HEK293 (cell line): ENCODE measurements around the gene SLK.

Source experiments
- CTCF ChIA-PET: fragments of 350-600 bp; formaldehyde crosslinking; extraction: SDS; loops from one replicate; lab custom pipeline; 2021; ENCODE audit warnings: antibody characterized with exemption; lab: Yijun Ruan, JAX
- POLR2A ChIA-PET: fragments of 300-600 bp; formaldehyde crosslinking; extraction: SDS; loops from one replicate; lab custom pipeline; 2020; ENCODE audit warnings: antibody characterized with exemption, inconsistent platforms; lab: Yijun Ruan, JAX
- H3K27ac ChIP-seq: fragments of 200-500 bp; sonication (Bioruptor generic); 2 replicates; pipeline ENCODE4 v1.5.1; 2014; ENCODE audit warnings: low read depth, low read length, control low read depth, inconsistent platforms; ENCODE audit errors: extremely low read depth
- H3K36me3 ChIP-seq, 2 experiments: fragments of 200-500 bp in 1 of 2; sonication (Bioruptor generic) in 1 of 2; 1 replicate in 1 of 2; 2 replicates in 1 of 2; pipeline ENCODE4 v1.5.1; 2014 to 2017; ENCODE audit warnings: inconsistent platforms in 2 of 2, low read length in 2 of 2; ENCODE audit not compliant: control insufficient read depth in 2 of 2, insufficient read depth in 1 of 2
- H3K4me1 ChIP-seq: fragments of 200-500 bp; sonication (Bioruptor generic); 2 replicates; pipeline ENCODE4 v1.5.1; 2014; ENCODE audit warnings: mild to moderate bottlenecking, low read length, inconsistent platforms; ENCODE audit not compliant: control insufficient read depth, insufficient read depth
- H3K4me3 ChIP-seq: 2 replicates; pipeline ENCODE4 v1.5.1; 2011; ENCODE audit warnings: low read depth, mild to moderate bottlenecking, control low read depth, low read length, moderate library complexity
- H3K9me3 ChIP-seq: fragments of 200-500 bp; sonication (Bioruptor generic); 2 replicates; pipeline ENCODE4 v1.5.1; 2014; ENCODE audit warnings: low read depth, low read length, inconsistent platforms; ENCODE audit not compliant: control insufficient read depth, insufficient read depth
- ATF2 ChIP-seq: fragments of 450-650 bp; formaldehyde crosslinking; IDR thresholded peaks from 2 replicates; pipeline ENCODE4 v1.5.1; 2016; ENCODE audit warnings: missing biosample characterization, missing genetic modification characterization, low read depth
- EGR2 ChIP-seq: fragments of 450-650 bp; formaldehyde crosslinking; IDR thresholded peaks from 2 replicates; pipeline ENCODE4 v1.5.1; 2016; ENCODE audit warnings: low read depth, missing biosample characterization, missing genetic modification characterization
- GLI2 ChIP-seq: fragments of 450-650 bp; formaldehyde crosslinking; IDR thresholded peaks from 2 replicates; pipeline ENCODE4; 2017; ENCODE audit warnings: missing biosample characterization, missing genetic modification characterization, low read depth, borderline replicate concordance
- GLIS1 ChIP-seq: fragments of 450-650 bp; formaldehyde crosslinking; IDR thresholded peaks from 2 replicates; pipeline ENCODE4 v1.5.1; 2016; ENCODE audit warnings: missing biosample characterization, missing genetic modification characterization
- INSM2 ChIP-seq: fragments of 450-650 bp; formaldehyde crosslinking; IDR thresholded peaks from 2 replicates; pipeline ENCODE4 v1.5.1; 2016; ENCODE audit warnings: missing biosample characterization, missing genetic modification characterization
- OVOL3 ChIP-seq: fragments of 450-650 bp; formaldehyde crosslinking; IDR thresholded peaks from 2 replicates; pipeline ENCODE4 v1.5.1; 2016; ENCODE audit warnings: missing biosample characterization, missing genetic modification characterization
- PRDM1 ChIP-seq: fragments of 450-650 bp; formaldehyde crosslinking; IDR thresholded peaks from 2 replicates; pipeline ENCODE4; 2016; ENCODE audit warnings: missing biosample characterization, missing genetic modification characterization
- PRDM4 ChIP-seq: fragments of 450-650 bp; formaldehyde crosslinking; IDR thresholded peaks from 2 replicates; pipeline ENCODE4 v1.5.1; 2017; ENCODE audit warnings: missing biosample characterization, missing genetic modification characterization
- YY1 ChIP-seq: fragments of 450-650 bp; formaldehyde crosslinking; IDR thresholded peaks from 2 replicates; pipeline ENCODE4 v1.5.1; 2018; ENCODE audit warnings: missing biosample characterization, missing genetic modification characterization
- ZBTB10 ChIP-seq: fragments of 450-650 bp; formaldehyde crosslinking; IDR thresholded peaks from 2 replicates; pipeline ENCODE4 v1.5.1; 2016; ENCODE audit warnings: missing biosample characterization, missing genetic modification characterization
- ZNF146 ChIP-seq: fragments of 450-650 bp; formaldehyde crosslinking; IDR thresholded peaks from 2 replicates; pipeline ENCODE4 v1.5.1; 2016; ENCODE audit warnings: missing biosample characterization, missing genetic modification characterization
- ZNF148 ChIP-seq: fragments of 450-650 bp; formaldehyde crosslinking; IDR thresholded peaks from 2 replicates; pipeline ENCODE4 v1.5.0; 2017; ENCODE audit warnings: missing biosample characterization, missing genetic modification characterization, borderline replicate concordance
- ZNF174 ChIP-seq: fragments of 450-650 bp; formaldehyde crosslinking; IDR thresholded peaks from 2 replicates; pipeline ENCODE4 v1.5.0; 2017; ENCODE audit warnings: missing biosample characterization, mild to moderate bottlenecking, missing genetic modification characterization
- ZNF37A ChIP-seq: fragments of 450-650 bp; IDR thresholded peaks from 2 replicates; pipeline ENCODE4 v1.5.1; 2018; ENCODE audit warnings: missing biosample characterization, missing genetic modification characterization
- ZNF416 ChIP-seq: fragments of 450-650 bp; formaldehyde crosslinking; IDR thresholded peaks from 2 replicates; pipeline ENCODE4 v1.5.1; 2016; ENCODE audit warnings: missing biosample characterization, missing genetic modification characterization
- ZNF48 ChIP-seq: fragments of 450-650 bp; formaldehyde crosslinking; IDR thresholded peaks from 2 replicates; pipeline ENCODE4 v1.5.1; 2016; ENCODE audit warnings: missing biosample characterization, missing genetic modification characterization
- ZNF529 ChIP-seq: fragments of 450-650 bp; formaldehyde crosslinking; IDR thresholded peaks from 2 replicates; pipeline ENCODE4 v1.5.1; 2017; ENCODE audit warnings: missing genetic modification characterization, missing biosample characterization; ENCODE audit not compliant: insufficient replicate concordance
- ZNF544 ChIP-seq: fragments of 450-650 bp; formaldehyde crosslinking; IDR thresholded peaks from 2 replicates; pipeline ENCODE4 v1.5.0; 2017; ENCODE audit warnings: missing biosample characterization, missing genetic modification characterization
- ZNF610 ChIP-seq: fragments of 450-650 bp; formaldehyde crosslinking; IDR thresholded peaks from 2 replicates; pipeline ENCODE4 v1.5.1; 2016; ENCODE audit warnings: missing biosample characterization, missing genetic modification characterization, borderline replicate concordance
- ZNF623 ChIP-seq: fragments of 450-650 bp; formaldehyde crosslinking; IDR thresholded peaks from 2 replicates; pipeline ENCODE4 v1.5.1; 2016; ENCODE audit warnings: missing biosample characterization, missing genetic modification characterization
- ZNF624 ChIP-seq: fragments of 450-650 bp; formaldehyde crosslinking; IDR thresholded peaks from 2 replicates; pipeline ENCODE4 v1.5.1; 2017; ENCODE audit warnings: missing biosample characterization, missing genetic modification characterization
- ZNF843 ChIP-seq: fragments of 450-650 bp; formaldehyde crosslinking; IDR thresholded peaks from 2 replicates; pipeline ENCODE4 v1.5.1; 2016; ENCODE audit warnings: missing biosample characterization, missing genetic modification characterization

SLK gene

GRCh38 chr10:103960103-103960502 is 6.8 kb upstream of the SLK start:
- POLR2A ChIA-PET = no interaction called here
- CTCF ChIA-PET = interaction anchor here (0.6 kb wide), 2 partner anchors 45 to 84 kb away, joined by 3 to 4 read pairs; no protein-coding TSS in a partner anchor
- no peaks in the 10 kb centered on the region for H3K9me3 ChIP-seq
- H3K36me3 ChIP-seq = no peaks in the 10 kb centered on the region
- H3K4me3 ChIP-seq = no peak overlapping the region
- TF ChIP-seq ZNF174 (tag by site-specific recombination) = no peak
- no peak for TF ChIP-seq ZNF529 (tag by site-specific recombination)
- TF ChIP-seq OVOL3 (tag by site-specific recombination) = no peak
- no peak for TF ChIP-seq ZNF148 (tag by site-specific recombination)
- no peak for TF ChIP-seq ZNF624 (tag by site-specific recombination)
- no peak for TF ChIP-seq ZNF416
- no peak for TF ChIP-seq ZNF843 (tag by site-specific recombination)
- no peak for TF ChIP-seq PRDM4 (tag by site-specific recombination)
- no peak for TF ChIP-seq ZNF48 (tag by site-specific recombination)
- H3K27ac ChIP-seq = no peak overlapping the region
- no peaks in the 10 kb centered on the region for H3K4me1 ChIP-seq

GRCh38 chr10:103967448-103968071 is 620 bp downstream of the SLK start:
- ChIA-PET CTCF (interaction anchor here (0.6 to 1.4 kb wide), 5 partner anchors 15 to 385 kb away, joined by 3 to 5 read pairs (median 3); no protein-coding TSS in a partner anchor), POLR2A (interaction anchor here (1.0 to 1.1 kb wide), 3 partner anchors 16 to 154 kb away, joined by 3 to 8 read pairs (median 3); partner anchors contain the start of gene SFR1)
- no peak for TF ChIP-seq ZNF624 (tag by site-specific recombination)
- TF ChIP-seq YY1 (tag by site-specific recombination) = no peak
- no peak for TF ChIP-seq ZNF623 (tag by site-specific recombination)
- TF ChIP-seq INSM2 (tag by site-specific recombination) = no peak
- TF ChIP-seq GLI2 = no peak
- no peak for TF ChIP-seq EGR2 (tag by site-specific recombination)
- no peak for TF ChIP-seq ZBTB10
- TF ChIP-seq ZNF544 (tag by site-specific recombination) = no peak
- TF ChIP-seq ZNF610 (tag by site-specific recombination) = no peak
- TF ChIP-seq PRDM1 (tag by site-specific recombination) = peak; percentile 94
- TF ChIP-seq ZNF37A (tag by site-specific recombination) = no peak
- no peak for TF ChIP-seq ZNF146 (tag by site-specific recombination)
- TF ChIP-seq GLIS1 = no peak
- no peak for TF ChIP-seq ATF2 (tag by site-specific recombination)

More at GRCh38 chr10:103967448-103968071, 620 bp downstream of the SLK start:
- H3K27ac ChIP-seq = peak overlapping the region; percentile 96
- no peaks in the 10 kb centered on the region for H3K9me3 ChIP-seq
- no peaks in the 10 kb centered on the region for H3K36me3 ChIP-seq
- peaks cover 5% of the 10 kb centered on the region; the same call in 1 of the 2 replicates for H3K4me1 ChIP-seq
- peak overlapping the region; percentile 89 for H3K4me3 ChIP-seq
